GM10266 (cell line): ENCODE measurements around the gene P2RY14.

Experiments
- DNase-seq: peaks from one replicate; pipeline ENCODE4 v3.0.0; 2012; ENCODE audit errors: extremely low spot score
- CTCF ChIP-seq: IDR thresholded peaks from 2 replicates; pipeline ENCODE4 v1.5.1; 2012; ENCODE audit warnings: mild to moderate bottlenecking, low read depth; ENCODE audit not compliant: control insufficient read depth, insufficient read depth; ENCODE audit errors: missing control alignments

P2RY14 gene

GRCh38 chr3:151169262-151169947 lies 108.9 kb downstream of the P2RY14 start:
- DNase-seq: peak; percentile 15
- TF ChIP-seq CTCF: no peak

- peak; percentile 92 for TF ChIP-seq CTCF
- DNase-seq: peak; percentile 56
Measured at GRCh38 chr3:151168269-151169094, 109.9 kb downstream of the P2RY14 start.

- TF ChIP-seq CTCF: peak; percentile 14
- no peak for DNase-seq
Measured at GRCh38 chr3:151166161-151166560, 112.2 kb downstream of the P2RY14 start.

- no peak for TF ChIP-seq CTCF
Measured at GRCh38 chr3:151165226-151165625, 113.1 kb downstream of the P2RY14 start.

More at GRCh38 chr3:151165226-151165625, 113.1 kb downstream of the P2RY14 start:
- DNase-seq: no peak
